Kidney epithelial cell (primary cell): ENCODE measurements around the gene ADCY3. TPM values are rescaled to one million over a fixed set of nuclear protein-coding genes. Genes with fewer than 3 reads are reported as not detected.

ENCODE experiments used
- DNase-seq: peaks from one replicate; pipeline ENCODE4 v3.0.0-alpha.2; 2010; ENCODE audit warnings: low read depth
- H3K27me3 ChIP-seq: 2 replicates; pipeline ENCODE4 v1.6.0; 2011; ENCODE audit warnings: low read length; ENCODE audit not compliant: control insufficient read depth, insufficient read depth
- H3K36me3 ChIP-seq: 2 replicates; pipeline ENCODE4 v1.5.1; 2011; ENCODE audit warnings: low read length; ENCODE audit not compliant: control insufficient read depth, insufficient read depth
- H3K4me3 ChIP-seq: 2 replicates; pipeline ENCODE4 v1.5.1; 2011; ENCODE audit warnings: low read depth, mild to moderate bottlenecking, control low read depth, low read length
- total RNA-seq: library from RNA; depleted of rRNA; stranded (reverse); fragments of >200 nt; gene quantifications from 2 replicates; pipeline ENCODE4 v1.2.3, GENCODE V29; 2015
- TF ChIP-seq, protein P1 (sequence below): IDR thresholded peaks from 2 replicates; pipeline ENCODE4 v1.5.1; 2011; ENCODE audit warnings: mild to moderate bottlenecking, moderate library complexity, low read length, control low read depth, inconsistent platforms; ENCODE audit not compliant: insufficient read depth, poor library complexity, severe bottlenecking

The ADCY3 gene
- total RNA-seq, 1 donor from 2014 or later, result 24.5 TPM

GRCh38 chr2:24797644-24798043 lies 122.4 kb downstream of the ADCY3 start:
- no peak for DNase-seq
- no peak overlapping the region for H3K4me3 ChIP-seq
- TF ChIP-seq, protein P1, sequence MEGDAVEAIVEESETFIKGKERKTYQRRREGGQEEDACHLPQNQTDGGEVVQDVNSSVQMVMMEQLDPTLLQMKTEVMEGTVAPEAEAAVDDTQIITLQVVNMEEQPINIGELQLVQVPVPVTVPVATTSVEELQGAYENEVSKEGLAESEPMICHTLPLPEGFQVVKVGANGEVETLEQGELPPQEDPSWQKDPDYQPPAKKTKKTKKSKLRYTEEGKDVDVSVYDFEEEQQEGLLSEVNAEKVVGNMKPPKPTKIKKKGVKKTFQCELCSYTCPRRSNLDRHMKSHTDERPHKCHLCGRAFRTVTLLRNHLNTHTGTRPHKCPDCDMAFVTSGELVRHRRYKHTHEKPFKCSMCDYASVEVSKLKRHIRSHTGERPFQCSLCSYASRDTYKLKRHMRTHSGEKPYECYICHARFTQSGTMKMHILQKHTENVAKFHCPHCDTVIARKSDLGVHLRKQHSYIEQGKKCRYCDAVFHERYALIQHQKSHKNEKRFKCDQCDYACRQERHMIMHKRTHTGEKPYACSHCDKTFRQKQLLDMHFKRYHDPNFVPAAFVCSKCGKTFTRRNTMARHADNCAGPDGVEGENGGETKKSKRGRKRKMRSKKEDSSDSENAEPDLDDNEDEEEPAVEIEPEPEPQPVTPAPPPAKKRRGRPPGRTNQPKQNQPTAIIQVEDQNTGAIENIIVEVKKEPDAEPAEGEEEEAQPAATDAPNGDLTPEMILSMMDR, result no peak
- H3K36me3 ChIP-seq, result no peaks in the 10 kb centered on the region
- no peaks in the 10 kb centered on the region for H3K27me3 ChIP-seq

DNA sequence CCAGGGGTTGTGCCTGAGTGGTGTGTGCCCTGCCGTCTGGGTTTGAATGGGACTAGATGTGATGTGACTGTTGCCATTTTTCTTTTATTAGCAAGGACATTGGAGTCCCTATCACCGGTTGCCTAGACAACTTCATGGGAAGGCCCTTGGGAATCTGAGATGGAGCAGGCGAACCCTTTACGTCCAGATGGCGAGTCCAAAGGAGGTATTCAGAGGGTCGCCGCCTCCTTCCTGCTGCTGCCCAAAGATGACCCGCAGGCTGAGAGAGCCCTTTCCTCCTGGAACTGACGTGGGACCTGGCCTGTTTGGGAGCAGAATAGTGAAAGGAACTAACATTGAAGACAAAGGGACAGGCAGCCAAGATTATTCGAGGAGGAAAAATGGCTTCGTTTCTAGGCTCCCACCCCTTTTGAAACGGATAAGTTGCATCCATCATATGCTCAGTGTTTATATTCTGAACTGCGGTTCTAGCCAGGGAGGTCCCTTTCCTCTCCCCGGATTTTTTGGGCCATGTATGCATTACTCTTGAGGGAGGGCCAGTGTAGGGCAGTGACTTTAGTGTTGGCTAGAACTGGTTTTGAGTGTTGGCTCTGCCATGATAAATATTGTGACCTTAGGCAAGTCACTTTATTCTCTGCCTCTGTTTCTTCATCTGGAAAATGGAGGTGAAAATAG lies 126.1 kb downstream of the ADCY3 start:
- peak overlapping the region; percentile 82 for H3K4me3 ChIP-seq
- peak; percentile 2 for DNase-seq
- H3K27me3 ChIP-seq, result no peaks in the 10 kb centered on the region
- no peaks in the 10 kb centered on the region for H3K36me3 ChIP-seq
- TF ChIP-seq, protein P1, result no peak

- DNase-seq, result peak; percentile 89
- TF ChIP-seq, protein P1, result peak; percentile 84
- Histone ChIP-seq H3K27me3 (no peaks in the 10 kb centered on the region), H3K36me3 (no peaks in the 10 kb centered on the region), H3K4me3 (peak within 1 kb of the TSS; percentile 82)
Measured at GRCh38 chr2:24792874-24793760, 126.9 kb downstream of the ADCY3 start, which contains the start of the genes CENPO and PTRHD1. Gene CENPO, plus strand, starts transcription at chr2:24793425. Its CDS starts 495 bp downstream, at chr2:24793920. Gene PTRHD1, minus strand, starts transcription at chr2:24793391. Its CDS starts 14 bp downstream, at chr2:24793377.

DNA sequence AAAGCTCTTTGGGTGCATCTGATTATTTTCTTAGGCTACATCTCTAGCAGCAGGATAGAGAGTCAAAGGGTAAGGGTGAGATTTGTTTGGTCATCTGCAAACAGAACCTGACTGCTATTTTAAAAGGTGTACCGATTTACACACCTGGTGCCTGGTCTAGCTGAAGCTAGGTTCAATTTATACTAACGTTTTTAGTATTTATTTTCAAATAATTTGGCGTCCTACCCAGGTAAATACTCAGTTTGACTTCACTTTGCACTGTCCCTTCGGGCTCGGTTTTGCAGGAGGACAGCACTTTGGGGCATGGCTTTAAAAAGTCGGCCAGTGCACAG lies 127.5 kb downstream of the ADCY3 start:
- DNase-seq, result no peak
- TF ChIP-seq, protein P1, result no peak
- Histone ChIP-seq H3K27me3 (no peaks in the 10 kb centered on the region), H3K4me3 (peak overlapping the region; percentile 82), H3K36me3 (no peaks in the 10 kb centered on the region)

DNA sequence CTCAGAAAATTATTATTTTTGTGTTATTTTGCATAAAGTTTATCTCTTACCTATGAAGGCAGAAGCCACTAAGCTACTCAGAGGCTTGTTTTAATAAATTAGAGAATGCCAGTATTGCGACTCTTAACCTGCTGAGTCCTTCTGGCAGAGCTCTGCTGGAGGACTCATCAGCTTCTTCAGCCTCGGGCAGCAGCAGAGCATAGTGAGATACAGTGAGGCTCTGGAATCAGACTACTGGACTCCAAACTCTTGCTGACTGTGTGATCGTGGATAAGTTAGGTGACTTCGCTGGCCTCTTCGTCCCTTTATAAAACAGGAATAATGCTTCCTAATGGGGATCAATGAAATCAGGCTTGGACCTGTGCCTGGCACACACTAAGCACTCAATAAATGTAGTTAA lies 128.6 kb downstream of the ADCY3 start:
- no peaks in the 10 kb centered on the region for H3K36me3 ChIP-seq
- TF ChIP-seq, protein P1, result no peak
- DNase-seq, result no peak
- H3K4me3 ChIP-seq, result no peak overlapping the region
- no peaks in the 10 kb centered on the region for H3K27me3 ChIP-seq
